Gastroesophageal sphincter (tissue), 3 donors: Measurements from ENCODE around the gene SLC9A7.

Experiments used
- POLR2A ChIP-seq, 2 donors: fragments of 450-650 bp; IDR thresholded peaks; one replicate each; pipeline ENCODE4 v1.6.1; 2017; ENCODE audit warnings: antibody characterized with exemption in 2 of 2, mild to moderate bottlenecking in 2 of 2, moderate library complexity in 1 of 2
- TF ChIP-seq, protein P1 (sequence below), 4 experiments: fragments of 200-600 bp in 2 of 4; fragments of 450-650 bp in 2 of 4; sonication (generic) in 1 of 4; IDR thresholded peaks; one replicate each; pipeline ENCODE4 v1.5.1; 2017 to 2019; ENCODE audit warnings: antibody characterized with exemption in 4 of 4, mild to moderate bottlenecking in 2 of 4, moderate library complexity in 2 of 4

DNA sequence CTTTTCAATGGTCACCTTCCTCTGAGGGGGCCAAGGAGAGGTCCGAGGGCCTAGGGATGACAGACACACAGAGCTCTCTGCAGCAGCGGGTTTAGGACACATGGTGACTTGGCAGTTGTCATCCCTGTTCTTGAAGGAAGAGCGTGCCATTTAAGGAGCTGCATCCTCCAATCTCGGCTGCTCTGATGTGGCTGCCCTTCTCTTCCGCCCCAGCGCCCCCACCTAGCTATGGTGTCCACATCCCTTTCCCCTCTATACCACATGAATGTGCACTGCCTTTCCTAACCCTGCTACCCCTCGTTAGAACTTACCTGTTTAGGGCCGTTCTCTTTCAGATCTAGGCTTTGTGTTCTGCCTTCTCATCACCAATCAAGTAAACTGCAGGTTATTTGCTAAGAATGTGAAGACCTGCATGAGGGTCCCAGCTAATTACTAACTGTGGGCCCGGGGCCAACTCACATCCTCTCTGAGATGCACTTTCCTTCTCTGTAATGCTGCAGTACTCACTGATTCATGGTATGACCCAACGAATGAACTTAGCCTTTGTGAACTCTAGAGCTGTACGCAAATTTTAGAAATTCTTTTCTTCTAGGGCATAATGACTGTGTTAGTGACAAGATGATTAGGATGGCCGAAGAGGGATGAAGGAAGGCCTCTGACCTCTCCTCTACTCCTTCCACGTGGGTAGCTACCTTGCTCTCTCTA lies 147.1 kb downstream of the SLC9A7 start:
- TF ChIP-seq, protein P1, sequence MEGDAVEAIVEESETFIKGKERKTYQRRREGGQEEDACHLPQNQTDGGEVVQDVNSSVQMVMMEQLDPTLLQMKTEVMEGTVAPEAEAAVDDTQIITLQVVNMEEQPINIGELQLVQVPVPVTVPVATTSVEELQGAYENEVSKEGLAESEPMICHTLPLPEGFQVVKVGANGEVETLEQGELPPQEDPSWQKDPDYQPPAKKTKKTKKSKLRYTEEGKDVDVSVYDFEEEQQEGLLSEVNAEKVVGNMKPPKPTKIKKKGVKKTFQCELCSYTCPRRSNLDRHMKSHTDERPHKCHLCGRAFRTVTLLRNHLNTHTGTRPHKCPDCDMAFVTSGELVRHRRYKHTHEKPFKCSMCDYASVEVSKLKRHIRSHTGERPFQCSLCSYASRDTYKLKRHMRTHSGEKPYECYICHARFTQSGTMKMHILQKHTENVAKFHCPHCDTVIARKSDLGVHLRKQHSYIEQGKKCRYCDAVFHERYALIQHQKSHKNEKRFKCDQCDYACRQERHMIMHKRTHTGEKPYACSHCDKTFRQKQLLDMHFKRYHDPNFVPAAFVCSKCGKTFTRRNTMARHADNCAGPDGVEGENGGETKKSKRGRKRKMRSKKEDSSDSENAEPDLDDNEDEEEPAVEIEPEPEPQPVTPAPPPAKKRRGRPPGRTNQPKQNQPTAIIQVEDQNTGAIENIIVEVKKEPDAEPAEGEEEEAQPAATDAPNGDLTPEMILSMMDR (IDR thresholded peaks at IDR 0.05): no peak
- no peak for TF ChIP-seq POLR2A (IDR thresholded peaks at IDR 0.05)
